HG03565 (cell line): ENCODE data around the gene ASB11.

Source experiments
- ATAC-seq: cut with Tn5 transposase; IDR thresholded peaks from one replicate; pipeline ENCODE4 v1.9.1; 2021; ENCODE audit warnings: mild to moderate bottlenecking, moderate library complexity; ENCODE audit not compliant: unreplicated experiment

Gene ASB11

DNA sequence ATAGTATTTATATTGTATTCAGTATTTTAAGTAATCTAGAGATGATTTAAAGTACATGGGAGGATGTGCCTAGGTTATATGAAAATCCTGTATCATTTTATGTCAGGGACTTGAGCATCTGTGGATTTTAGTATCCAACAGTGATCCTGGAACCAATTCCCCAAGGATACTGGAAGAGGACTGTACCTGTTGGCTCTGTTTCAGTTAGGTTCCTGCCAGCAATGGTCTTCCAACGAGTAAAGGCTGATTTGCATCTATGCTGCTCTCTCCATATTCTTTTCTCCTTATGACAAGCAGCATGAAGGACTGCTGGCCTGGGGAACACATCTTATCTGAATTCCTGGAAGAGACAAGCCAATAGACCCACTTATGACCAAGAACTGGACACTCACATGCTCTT is 80.4 kb downstream of the ASB11 start:
- ATAC-seq, result no peak

DNA sequence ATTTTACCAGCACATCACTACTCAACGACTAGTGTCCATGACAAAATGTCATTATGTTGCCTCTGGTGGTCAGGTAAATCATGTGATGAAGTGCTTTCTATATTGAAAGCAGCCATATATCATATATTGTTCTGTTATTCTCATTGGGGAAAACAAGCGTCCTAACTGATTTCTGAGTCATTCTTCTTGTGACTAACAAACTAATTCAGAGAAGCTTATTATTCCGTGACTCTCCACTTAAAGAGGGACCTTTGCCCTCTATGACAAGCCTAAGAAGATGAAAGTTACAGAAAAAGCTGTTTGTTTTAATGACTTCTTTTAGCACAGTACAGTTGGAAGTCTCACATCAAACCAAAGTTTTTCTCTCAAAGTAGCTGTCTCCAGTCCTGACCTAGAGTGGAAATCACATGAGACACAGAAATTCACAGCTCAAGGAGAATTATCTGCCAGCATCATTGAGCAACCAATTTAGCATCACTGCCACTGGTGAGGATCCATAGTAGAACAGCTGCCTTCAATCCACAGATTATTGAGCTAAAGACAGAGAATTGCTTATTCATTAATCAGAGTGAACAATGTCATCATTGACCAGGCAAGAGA is 81.9 kb downstream of the ASB11 start:
- ATAC-seq, result no peak
